ENCODE results near the gene SMAD6. TPM values are rescaled to one million over a fixed set of nuclear protein-coding genes. Genes with fewer than 3 reads are reported as not detected.

SMAD6 gene
- total RNA-seq, 1 experiment from 2014 or later, result 8.9 TPM

GRCh38 chr15:66713843-66714508, 11.9 kb downstream of the SMAD6 start:
- Mint-ChIP-seq H3K9me3 (ENCODE audit: unreplicated experiment) (no peaks in the 10 kb centered on the region), H3K27me3 (ENCODE audit: insufficient read depth, unreplicated experiment) (no peaks in the 10 kb centered on the region), H3K36me3 (ENCODE audit: insufficient read depth, unreplicated experiment) (peaks cover 17% of the 10 kb centered on the region), H3K4me1 (ENCODE audit: low read depth, unreplicated experiment) (peaks cover 18% of the 10 kb centered on the region), H3K4me3 (ENCODE audit: unreplicated experiment) (no peak overlapping the region), H3K27ac (ENCODE audit: unreplicated experiment) (no peak overlapping the region)
- Histone ChIP-seq H3K4me1 (peaks cover 19% of the 10 kb centered on the region), H3K9me3 (no peaks in the 10 kb centered on the region), H3K27me3 (replicated peaks; ENCODE audit: control insufficient read depth, insufficient read depth, low read length) (no peaks in the 10 kb centered on the region), H3K4me3 (ENCODE audit: low read depth, low read length) (no peak overlapping the region), H3K36me3 (ENCODE audit: control insufficient read depth, insufficient read depth, low read length) (no peaks in the 10 kb centered on the region)
- CTCF ChIA-PET, result interaction anchor here (0.6 kb wide), 1 partner anchor 153 kb away, joined by 6 read pairs; no protein-coding TSS in a partner anchor
- DNase-seq, result no peak
- POLR2A ChIA-PET, result no interaction called here
- intact Hi-C loops (cut with micrococcal nuclease; ENCODE audit: unreplicated experiment), result no loop called here
- TF ChIP-seq CTCF (IDR thresholded peaks at IDR 0.05; ENCODE audit: insufficient read depth in 1 of 2, low read depth in 1 of 2, low read length in 1 of 2, severe bottlenecking in 1 of 2, unreplicated experiment in 1 of 2), result no peak
- no TSS peak for BruUV-seq (replicated peaks)

GRCh38 chr15:66714543-66714981, 12.5 kb downstream of the SMAD6 start:
- intact Hi-C loops (cut with micrococcal nuclease; ENCODE audit: unreplicated experiment), result no loop called here
- H3K27ac Mint-ChIP-seq (ENCODE audit: unreplicated experiment), result no peak overlapping the region
- POLR2A ChIA-PET, result no interaction called here
- no peaks in the 10 kb centered on the region for H3K9me3 ChIP-seq
- H3K4me1 Mint-ChIP-seq (ENCODE audit: low read depth, unreplicated experiment), result peaks cover 18% of the 10 kb centered on the region
- no peak for TF ChIP-seq CTCF (IDR thresholded peaks at IDR 0.05; ENCODE audit: insufficient read depth in 1 of 2, low read depth in 1 of 2, low read length in 1 of 2, severe bottlenecking in 1 of 2, unreplicated experiment in 1 of 2)
- no peaks in the 10 kb centered on the region for H3K27me3 ChIP-seq (replicated peaks; ENCODE audit: control insufficient read depth, insufficient read depth, low read length)
- peaks cover 17% of the 10 kb centered on the region for H3K36me3 Mint-ChIP-seq (ENCODE audit: insufficient read depth, unreplicated experiment)
- H3K4me3 ChIP-seq (ENCODE audit: low read depth, low read length), result no peak overlapping the region
- H3K27me3 Mint-ChIP-seq (ENCODE audit: insufficient read depth, unreplicated experiment), result no peaks in the 10 kb centered on the region
- no peak overlapping the region for H3K4me3 Mint-ChIP-seq (ENCODE audit: unreplicated experiment)
- CTCF ChIA-PET, result no interaction called here
- no peaks in the 10 kb centered on the region for H3K9me3 Mint-ChIP-seq (ENCODE audit: unreplicated experiment)
- no TSS peak for BruUV-seq (replicated peaks)
- peaks cover 19% of the 10 kb centered on the region for H3K4me1 ChIP-seq
- H3K36me3 ChIP-seq (ENCODE audit: control insufficient read depth, insufficient read depth, low read length), result no peaks in the 10 kb centered on the region
- no peak for DNase-seq

DNA sequence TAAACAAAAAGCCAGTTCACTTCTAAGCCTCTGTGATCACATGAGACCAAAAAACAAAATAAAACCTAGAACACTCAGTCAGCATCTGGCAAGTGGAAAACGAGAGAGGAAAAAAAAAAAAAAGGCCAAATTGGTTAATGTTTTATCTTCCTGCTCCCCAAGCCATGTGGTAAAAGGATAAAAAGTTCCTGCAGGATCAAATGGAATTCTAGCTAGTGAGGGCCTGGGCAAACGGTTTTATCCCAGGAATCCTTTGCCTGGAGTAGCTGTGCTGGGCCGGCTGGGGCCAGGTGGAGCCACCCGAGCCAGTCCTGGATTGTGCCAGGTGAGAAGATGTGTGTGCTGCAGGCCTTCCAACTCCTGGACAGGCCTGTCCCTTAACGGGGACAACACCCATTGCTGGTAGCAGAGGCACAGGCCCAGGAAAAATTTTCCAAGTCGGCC, 13.2 kb downstream of the SMAD6 start:
- H3K9me3 Mint-ChIP-seq (ENCODE audit: unreplicated experiment), result no peaks in the 10 kb centered on the region
- Histone ChIP-seq H3K4me3 (ENCODE audit: low read depth, low read length) (no peak overlapping the region), H3K4me1 (peaks cover 19% of the 10 kb centered on the region), H3K27me3 (replicated peaks; ENCODE audit: control insufficient read depth, insufficient read depth, low read length) (no peaks in the 10 kb centered on the region), H3K36me3 (ENCODE audit: control insufficient read depth, insufficient read depth, low read length) (no peaks in the 10 kb centered on the region), H3K9me3 (no peaks in the 10 kb centered on the region)
- no peak overlapping the region for H3K27ac Mint-ChIP-seq (ENCODE audit: unreplicated experiment)
- H3K4me1 Mint-ChIP-seq (ENCODE audit: low read depth, unreplicated experiment), result peaks cover 18% of the 10 kb centered on the region
- BruUV-seq (replicated peaks), result no TSS peak
- ChIA-PET POLR2A (interaction anchor here (0.7 kb wide), 2 partner anchors 58 to 138 kb away, joined by 5 to 11 read pairs; no protein-coding TSS in a partner anchor), CTCF (interaction anchor here (0.7 kb wide), 3 partner anchors 69 to 1623 kb away, joined by 3 to 6 read pairs (median 4); no protein-coding TSS in a partner anchor)
- no peaks in the 10 kb centered on the region for H3K27me3 Mint-ChIP-seq (ENCODE audit: insufficient read depth, unreplicated experiment)
- H3K36me3 Mint-ChIP-seq (ENCODE audit: insufficient read depth, unreplicated experiment), result peaks cover 17% of the 10 kb centered on the region
- TF ChIP-seq CTCF (IDR thresholded peaks at IDR 0.05; ENCODE audit: insufficient read depth in 1 of 2, low read depth in 1 of 2, low read length in 1 of 2, severe bottlenecking in 1 of 2, unreplicated experiment in 1 of 2), result no peak
- H3K4me3 Mint-ChIP-seq (ENCODE audit: unreplicated experiment), result no peak overlapping the region
- intact Hi-C loops (cut with micrococcal nuclease; ENCODE audit: unreplicated experiment), result no loop called here
- no peak for DNase-seq

Data from Caco-2 (cell line).